Tibial nerve (tissue), 4 donors: ENCODE results near the gene CD68.

Experiments
- EP300 ChIP-seq, 2 donors: sonication (generic); formaldehyde crosslinking; IDR thresholded peaks; one replicate each; pipeline ENCODE4 v1.6.1; 2017; ENCODE audit warnings: antibody characterized with exemption in 2 of 2, mild to moderate bottlenecking in 1 of 2
- TF ChIP-seq, protein P1 (sequence below), 5 experiments: fragments of 200-600 bp in 3 of 5; fragments of 450-650 bp in 2 of 5; sonication (generic) in 3 of 5; IDR thresholded peaks; one replicate each; pipeline ENCODE4 v1.5.1; 2016 to 2019; ENCODE audit warnings: antibody characterized with exemption in 5 of 5, mild to moderate bottlenecking in 3 of 5, moderate library complexity in 2 of 5

DNA sequence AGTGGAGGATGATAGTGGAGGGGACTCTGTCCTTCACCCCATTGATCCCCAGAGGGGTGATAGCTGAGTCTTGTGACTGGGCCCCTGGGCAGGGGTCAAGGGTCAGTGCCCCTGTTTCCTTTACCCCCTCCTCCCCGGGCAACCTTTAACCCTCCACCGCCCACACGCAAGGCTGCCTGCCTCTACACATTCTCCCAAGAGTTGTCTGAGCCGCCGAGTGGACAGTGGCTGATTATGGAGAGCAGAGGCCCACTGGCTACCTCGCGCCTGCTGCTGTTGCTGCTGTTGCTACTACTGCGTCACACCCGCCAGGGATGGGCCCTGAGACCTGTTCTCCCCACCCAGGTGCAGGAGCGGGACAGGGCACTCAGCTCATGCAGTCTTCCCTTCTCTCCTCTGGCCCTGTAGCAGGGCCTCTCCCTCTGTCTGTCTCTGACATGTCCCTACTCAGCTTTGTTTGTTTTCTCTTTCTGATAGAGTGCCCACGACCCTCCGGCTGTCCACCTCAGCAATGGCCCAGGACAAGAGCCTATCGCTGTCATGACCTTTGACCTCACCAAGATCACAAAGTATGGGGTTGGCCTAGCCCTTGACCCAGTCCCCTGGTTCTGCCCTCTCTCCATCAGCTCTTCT is 50.6 kb downstream of the CD68 start, which contains the start of gene SHBG:
- TF ChIP-seq, protein P1, sequence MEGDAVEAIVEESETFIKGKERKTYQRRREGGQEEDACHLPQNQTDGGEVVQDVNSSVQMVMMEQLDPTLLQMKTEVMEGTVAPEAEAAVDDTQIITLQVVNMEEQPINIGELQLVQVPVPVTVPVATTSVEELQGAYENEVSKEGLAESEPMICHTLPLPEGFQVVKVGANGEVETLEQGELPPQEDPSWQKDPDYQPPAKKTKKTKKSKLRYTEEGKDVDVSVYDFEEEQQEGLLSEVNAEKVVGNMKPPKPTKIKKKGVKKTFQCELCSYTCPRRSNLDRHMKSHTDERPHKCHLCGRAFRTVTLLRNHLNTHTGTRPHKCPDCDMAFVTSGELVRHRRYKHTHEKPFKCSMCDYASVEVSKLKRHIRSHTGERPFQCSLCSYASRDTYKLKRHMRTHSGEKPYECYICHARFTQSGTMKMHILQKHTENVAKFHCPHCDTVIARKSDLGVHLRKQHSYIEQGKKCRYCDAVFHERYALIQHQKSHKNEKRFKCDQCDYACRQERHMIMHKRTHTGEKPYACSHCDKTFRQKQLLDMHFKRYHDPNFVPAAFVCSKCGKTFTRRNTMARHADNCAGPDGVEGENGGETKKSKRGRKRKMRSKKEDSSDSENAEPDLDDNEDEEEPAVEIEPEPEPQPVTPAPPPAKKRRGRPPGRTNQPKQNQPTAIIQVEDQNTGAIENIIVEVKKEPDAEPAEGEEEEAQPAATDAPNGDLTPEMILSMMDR (IDR thresholded peaks at IDR 0.05): no peak
- TF ChIP-seq EP300 (IDR thresholded peaks at IDR 0.05): no peak
